KOPT-K1 (cell line): ENCODE measurements around the gene SUPT16H.

ENCODE experiments used
- H3K27ac ChIP-seq: fragments of 200-600 bp; sonication (generic); 2 replicates; pipeline ENCODE4 v1.5.1; 2016; ENCODE audit warnings: antibody characterized with exemption, mild to moderate bottlenecking, low read depth, low read length; ENCODE audit not compliant: poor library complexity, severe bottlenecking
- H3K36me3 ChIP-seq: fragments of 200-600 bp; sonication (generic); 2 replicates; pipeline ENCODE4 v1.5.1; 2017; ENCODE audit warnings: antibody characterized with exemption, mild to moderate bottlenecking, low read length, moderate library complexity; ENCODE audit not compliant: insufficient read depth
- H3K9me3 ChIP-seq: fragments of 200-600 bp; sonication (generic); 2 replicates; pipeline ENCODE4 v1.5.1; 2017; ENCODE audit warnings: antibody characterized with exemption, low read length, mild to moderate bottlenecking; ENCODE audit not compliant: insufficient read depth, poor library complexity, severe bottlenecking

SUPT16H gene

DNA sequence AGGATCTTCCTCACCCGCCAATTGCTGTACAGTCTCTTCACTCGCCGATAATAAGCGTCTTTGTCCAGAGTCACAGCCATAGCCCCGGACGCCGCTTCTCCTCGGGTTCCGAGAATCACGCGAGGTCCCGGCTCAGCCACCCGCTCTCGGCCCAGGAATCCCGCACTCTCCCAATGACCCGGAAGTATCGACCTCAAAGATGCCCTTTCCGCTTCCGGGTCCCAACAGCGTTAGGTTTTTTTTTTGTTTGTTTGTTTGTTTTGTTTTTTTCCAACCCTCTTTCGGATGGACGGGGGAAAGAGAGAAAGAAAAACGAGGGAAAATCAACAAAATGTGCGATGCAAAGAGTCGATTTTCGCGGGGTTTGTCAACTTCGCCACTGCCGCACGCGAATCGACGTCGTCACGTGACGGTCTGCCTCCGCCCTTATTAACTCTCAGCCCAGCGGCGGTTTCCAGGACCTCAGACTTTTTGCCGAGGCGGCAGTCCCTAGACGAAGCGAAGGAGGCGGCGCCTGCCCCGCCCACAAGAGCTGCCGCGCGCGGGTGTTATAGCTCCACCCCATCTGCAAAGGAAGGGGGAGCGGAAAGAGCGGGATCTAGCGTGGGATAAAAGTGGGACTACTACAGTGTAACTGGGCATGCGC is at the start of gene SUPT16H:
TSS of gene SUPT16H (minus strand) at position 172 of the 646 bp plus-strand sequence. CDS start at position 80, 92 bp downstream.
- peak within 1 kb of the TSS; percentile 95 for H3K27ac ChIP-seq
- H3K36me3 ChIP-seq, result peaks cover 73% of the 10 kb centered on the region
- H3K9me3 ChIP-seq, result no peaks in the 10 kb centered on the region

DNA sequence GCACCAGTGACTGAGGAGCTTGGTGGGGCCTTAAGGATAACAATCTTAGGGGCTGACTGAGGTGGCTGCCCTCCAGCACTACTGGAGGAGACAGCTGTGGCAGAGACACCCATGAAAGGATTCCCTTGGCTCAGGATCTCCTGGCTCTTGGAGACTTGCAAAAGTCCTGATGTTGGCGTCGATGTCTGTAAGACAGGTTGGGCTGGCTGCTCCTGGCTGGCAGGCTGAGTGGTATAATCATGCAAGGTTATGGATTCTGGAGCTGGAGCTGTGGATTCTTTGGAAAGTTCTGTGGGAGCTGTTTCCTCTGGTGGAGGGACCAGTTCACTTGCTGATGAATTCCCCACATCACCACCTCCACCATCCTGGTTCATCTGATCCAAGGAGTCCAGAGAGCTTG is 47.3 kb upstream of the SUPT16H start:
- Histone ChIP-seq H3K36me3 (peaks cover 73% of the 10 kb centered on the region), H3K9me3 (no peaks in the 10 kb centered on the region), H3K27ac (no peak overlapping the region)

DNA sequence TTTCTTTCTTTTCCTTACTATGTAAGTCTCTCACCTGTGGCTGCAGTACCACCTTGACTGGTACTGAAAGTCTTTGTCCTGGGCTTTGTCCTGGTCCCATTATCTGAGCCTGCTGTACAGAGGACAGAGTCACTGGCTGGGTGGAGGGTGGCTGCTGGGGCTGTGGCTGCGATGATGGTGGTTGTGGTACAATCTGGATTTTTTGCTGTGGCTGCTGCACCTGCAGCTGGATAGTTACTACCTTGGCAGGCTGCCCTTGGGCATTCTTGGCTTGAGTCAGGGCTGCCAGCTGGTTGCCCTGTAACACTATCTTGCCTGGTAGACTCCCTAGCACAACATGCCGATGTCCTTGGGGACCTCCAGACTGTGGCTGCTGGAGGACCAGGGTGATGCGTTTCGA is 45.1 kb upstream of the SUPT16H start:
- no peaks in the 10 kb centered on the region for H3K9me3 ChIP-seq
- H3K36me3 ChIP-seq, result peaks cover 89% of the 10 kb centered on the region
- H3K27ac ChIP-seq, result no peak overlapping the region

DNA sequence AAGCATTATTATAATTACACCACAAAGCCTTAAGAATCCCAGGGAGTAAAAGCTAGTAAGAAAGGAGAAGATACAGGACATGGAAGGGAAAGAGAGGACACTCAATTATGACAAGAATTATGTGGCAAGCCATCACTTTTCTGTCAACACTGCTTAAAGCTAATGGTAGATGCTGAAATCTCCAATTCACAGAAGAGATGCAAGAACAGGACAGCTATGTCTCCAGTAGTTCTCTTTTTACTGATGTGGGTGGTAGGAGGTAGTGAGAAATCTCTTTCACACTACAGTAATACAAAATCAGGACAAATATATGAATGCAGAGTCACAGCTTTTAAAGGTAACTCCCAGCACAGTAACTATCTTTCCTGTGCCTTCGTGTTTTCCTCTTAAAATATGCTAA is 42.9 kb upstream of the SUPT16H start:
- Histone ChIP-seq H3K9me3 (no peaks in the 10 kb centered on the region), H3K27ac (no peak overlapping the region), H3K36me3 (peaks cover 100% of the 10 kb centered on the region)

DNA sequence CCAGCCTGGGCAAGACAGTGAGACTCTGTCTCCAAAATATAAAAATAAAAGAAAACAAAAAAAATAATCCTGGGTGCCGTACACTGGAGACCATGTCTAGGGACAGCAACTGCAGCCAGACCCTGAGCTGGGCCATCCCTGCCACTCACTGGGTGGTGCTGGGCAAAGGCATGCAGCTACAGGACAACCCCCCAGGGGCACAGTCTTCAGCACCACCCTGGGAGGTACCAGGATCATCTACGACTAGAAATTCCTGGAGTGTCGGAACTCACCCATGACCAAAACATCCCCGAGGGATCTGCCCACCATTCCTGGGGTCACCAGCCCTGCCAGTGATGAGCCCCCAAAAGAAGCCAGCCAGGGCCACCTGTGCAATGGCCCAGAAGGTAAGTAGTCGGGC is 35.7 kb upstream of the SUPT16H start:
- no peak overlapping the region for H3K27ac ChIP-seq
- H3K36me3 ChIP-seq, result peaks cover 96% of the 10 kb centered on the region
- no peaks in the 10 kb centered on the region for H3K9me3 ChIP-seq

DNA sequence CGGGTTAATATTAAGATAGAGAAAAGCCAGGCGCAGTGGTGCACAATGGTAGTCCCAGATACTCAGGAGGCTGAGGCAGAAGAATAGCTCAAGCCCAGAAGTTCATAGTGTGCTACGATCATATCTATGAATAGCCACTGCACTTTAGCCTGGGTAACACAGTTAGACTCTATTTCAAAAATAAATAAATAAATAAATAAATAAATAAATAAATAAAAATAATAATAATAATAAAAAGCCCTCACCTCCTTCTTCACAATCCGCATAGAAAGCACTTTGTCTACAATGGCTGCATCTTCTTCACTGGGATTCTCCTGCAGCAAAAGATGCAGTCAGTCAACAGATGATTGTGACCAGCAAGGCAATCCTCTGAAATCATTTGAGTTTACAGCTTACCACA is 31.5 kb upstream of the SUPT16H start:
- Histone ChIP-seq H3K9me3 (no peaks in the 10 kb centered on the region), H3K36me3 (peaks cover 96% of the 10 kb centered on the region), H3K27ac (no peak overlapping the region)

DNA sequence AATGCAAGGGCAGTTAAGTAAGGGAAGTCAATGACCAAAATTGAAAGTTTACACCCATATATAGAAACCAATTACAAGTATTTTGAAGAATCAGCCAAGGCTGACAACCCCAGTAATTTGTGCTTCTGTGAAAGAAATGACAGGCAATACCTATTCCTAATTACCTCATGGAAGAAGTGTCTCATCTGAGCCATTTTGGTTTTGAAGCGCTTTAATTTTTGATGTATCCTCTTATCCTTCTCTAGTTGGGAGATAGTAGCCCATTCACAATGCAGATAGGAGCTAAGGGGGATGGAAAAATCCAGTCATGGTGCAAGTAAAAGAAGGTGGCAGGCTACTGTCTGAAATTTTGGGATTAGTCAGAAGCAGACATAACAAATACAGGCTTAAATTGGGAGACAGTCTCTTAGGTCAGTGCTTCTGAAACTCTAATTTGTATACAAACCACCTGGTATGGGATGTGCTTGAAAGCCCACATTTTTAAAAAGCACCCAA is 30.4 kb upstream of the SUPT16H start:
- Histone ChIP-seq H3K9me3 (no peaks in the 10 kb centered on the region), H3K36me3 (peaks cover 96% of the 10 kb centered on the region), H3K27ac (no peak overlapping the region)

DNA sequence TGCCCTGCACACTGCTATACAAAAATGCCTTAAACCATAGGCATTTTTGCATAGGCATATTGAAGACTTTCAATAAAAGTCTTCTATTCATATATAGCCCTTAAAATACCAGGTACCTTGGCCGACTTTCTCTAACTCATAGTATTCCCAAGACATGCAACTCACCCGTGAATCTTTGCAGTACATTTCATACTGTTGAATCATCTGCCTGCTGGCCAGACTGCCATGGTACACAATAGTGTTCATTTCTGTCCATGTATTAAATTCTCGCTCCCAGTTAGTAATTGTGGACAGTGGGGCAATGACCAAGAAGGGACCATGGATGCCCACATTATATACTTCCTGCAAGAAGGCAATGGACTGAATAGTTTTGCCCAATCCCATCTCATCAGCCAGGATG is 24.3 kb upstream of the SUPT16H start:
- Histone ChIP-seq H3K27ac (no peak overlapping the region), H3K36me3 (peaks cover 100% of the 10 kb centered on the region), H3K9me3 (no peaks in the 10 kb centered on the region)

DNA sequence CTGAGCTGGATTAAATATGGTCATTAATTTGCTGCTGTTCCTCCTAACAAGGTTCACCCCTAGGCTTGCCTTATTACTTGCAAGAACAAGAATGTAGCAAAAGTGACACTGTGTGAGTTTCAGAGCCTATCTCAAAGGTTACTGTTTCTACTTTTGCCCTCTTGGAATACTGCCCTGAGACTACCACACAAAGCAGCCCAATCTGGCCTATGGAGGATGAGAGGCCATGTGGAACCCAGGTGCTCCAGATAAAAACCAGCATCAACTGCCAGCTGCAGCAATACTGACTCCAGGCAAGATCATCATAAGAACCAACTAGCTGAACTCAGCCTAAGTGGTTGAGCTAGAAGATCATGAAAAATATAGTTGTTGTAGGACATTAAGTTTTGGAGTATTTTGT is 22.4 kb upstream of the SUPT16H start:
- Histone ChIP-seq H3K27ac (no peak overlapping the region), H3K9me3 (no peaks in the 10 kb centered on the region), H3K36me3 (peaks cover 100% of the 10 kb centered on the region)

DNA sequence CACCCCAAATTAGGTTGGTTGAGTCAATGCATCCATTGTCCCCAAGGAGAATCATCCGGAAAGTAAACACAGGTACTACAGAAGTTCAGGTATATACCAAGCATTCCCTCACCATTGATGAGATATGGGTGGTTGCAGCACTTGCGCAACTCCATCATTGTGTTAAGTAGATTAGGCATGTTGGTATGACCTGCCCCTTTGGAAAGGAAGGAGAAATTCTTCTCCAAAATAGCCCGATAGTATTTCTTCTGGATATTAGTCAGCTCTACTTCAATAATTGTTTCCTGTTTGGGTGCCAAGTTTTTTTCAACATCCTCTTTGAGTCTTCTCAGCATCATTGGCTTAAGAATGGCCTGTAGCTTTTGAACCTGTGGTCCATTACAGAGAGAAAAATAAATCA is 21.3 kb upstream of the SUPT16H start:
- peaks cover 100% of the 10 kb centered on the region for H3K36me3 ChIP-seq

DNA sequence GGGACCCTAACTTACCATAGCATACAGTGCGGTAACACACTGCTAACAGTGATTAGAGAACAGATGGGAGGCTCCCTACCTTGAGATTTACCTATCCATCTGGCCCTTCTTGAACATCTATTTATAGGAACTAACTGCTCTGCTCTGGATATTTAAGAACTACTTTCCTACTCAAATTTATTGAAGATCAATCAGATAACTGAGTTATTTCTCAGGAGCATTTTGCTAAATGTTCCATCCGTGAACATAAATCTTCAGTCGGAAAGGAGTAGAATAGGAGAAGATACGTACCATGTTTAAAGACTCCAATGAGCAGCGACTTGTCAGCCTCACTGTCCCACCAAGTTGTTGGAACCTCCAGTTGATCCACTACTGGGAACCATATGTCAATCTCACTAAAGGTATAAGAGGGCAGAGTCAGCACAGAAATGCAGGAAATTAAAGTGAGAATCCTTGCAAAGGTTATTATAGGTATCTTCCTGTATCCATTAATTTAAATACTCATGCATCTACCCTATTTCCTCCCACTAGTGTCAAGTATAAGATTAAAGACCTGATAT is 15.6 kb upstream of the SUPT16H start:
- Histone ChIP-seq H3K27ac (no peak overlapping the region), H3K9me3 (no peaks in the 10 kb centered on the region)

More for the DNA sequence above, 21.3 kb upstream of the SUPT16H start:
- Histone ChIP-seq H3K9me3 (no peaks in the 10 kb centered on the region), H3K27ac (no peak overlapping the region)

DNA sequence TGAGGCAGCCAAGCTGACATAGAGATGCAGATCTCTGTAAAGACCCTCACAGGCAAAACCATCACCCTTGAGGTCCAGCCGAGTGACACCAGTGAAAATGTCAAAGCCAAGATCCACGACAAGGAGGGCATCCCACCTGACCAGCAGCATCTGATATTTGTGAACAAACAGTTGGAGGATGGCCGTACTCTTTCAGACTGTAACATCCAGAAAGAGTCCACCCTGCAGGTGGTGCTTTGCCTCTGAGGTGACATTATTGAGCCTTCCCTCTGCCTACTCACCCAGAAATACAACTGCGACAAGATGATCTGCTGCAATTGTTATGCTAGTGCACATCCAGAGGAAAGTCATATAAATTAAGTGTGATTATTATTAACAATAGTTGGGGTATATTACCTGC is 15.1 kb upstream of the SUPT16H start:
- H3K27ac ChIP-seq, result no peak overlapping the region
- H3K36me3 ChIP-seq, result peaks cover 100% of the 10 kb centered on the region

More for the DNA sequence above, 15.6 kb upstream of the SUPT16H start:
- H3K36me3 ChIP-seq, result peaks cover 100% of the 10 kb centered on the region

DNA sequence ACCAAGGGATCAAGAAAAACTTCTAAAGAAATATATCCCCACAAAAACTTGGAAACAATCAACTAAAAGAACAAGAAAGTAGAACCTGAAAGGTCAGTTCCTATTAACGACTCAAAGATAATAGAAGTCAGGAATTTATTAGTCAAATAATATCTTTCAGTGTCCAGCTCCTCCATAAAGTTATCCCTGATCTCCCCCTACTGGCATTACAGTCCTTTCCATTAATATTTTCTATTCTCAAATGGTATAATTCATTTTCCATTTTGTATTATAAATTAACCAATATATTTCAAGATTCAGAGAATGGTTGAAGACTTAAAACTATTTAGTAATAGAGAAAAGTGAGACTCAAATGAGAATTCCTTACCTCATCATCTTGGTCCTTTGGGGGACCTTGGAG is 11.6 kb upstream of the SUPT16H start:
- Histone ChIP-seq H3K36me3 (peaks cover 100% of the 10 kb centered on the region), H3K27ac (no peak overlapping the region)

More for the DNA sequence above, 15.1 kb upstream of the SUPT16H start:
- H3K9me3 ChIP-seq, result no peaks in the 10 kb centered on the region

DNA sequence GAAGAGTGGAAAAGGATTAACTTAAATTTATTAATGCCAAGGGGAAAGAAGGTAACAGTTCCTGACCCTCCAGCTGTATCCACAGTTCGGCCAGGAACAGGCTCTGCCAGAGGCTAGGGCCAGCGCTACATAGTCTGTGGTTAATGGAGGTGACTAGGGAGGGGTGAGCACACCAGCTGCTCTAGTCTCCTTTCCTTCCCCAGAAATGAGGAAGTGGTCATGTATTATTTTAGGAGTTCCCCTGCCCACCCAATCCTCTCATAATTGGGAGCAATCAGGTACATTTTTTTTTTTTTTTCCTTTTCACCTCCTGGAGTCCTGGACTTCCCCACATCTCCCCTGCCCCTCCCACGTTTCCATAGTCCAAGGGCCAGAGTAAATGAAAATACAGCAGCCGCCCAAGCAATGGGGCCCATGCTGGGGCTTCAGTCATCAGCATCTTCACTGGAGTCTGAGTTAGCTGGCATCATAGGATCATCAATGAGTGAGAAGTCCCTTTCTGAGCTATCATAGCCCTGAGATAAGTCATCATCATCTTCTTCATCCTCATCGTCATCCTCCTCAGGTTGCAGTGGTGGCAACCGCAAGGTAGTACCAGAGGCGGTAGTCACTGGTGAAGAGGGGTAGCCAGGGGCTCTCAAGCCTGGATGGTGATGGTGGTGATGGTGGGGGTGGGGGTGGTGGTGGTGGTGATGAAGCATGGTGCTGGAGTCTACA is 1.5 kb upstream of the SUPT16H start:
- no peaks in the 10 kb centered on the region for H3K9me3 ChIP-seq
- H3K27ac ChIP-seq, result peak overlapping the region; percentile 95
- H3K36me3 ChIP-seq, result peaks cover 74% of the 10 kb centered on the region

More for the DNA sequence above, 11.6 kb upstream of the SUPT16H start:
- H3K9me3 ChIP-seq, result no peaks in the 10 kb centered on the region

DNA sequence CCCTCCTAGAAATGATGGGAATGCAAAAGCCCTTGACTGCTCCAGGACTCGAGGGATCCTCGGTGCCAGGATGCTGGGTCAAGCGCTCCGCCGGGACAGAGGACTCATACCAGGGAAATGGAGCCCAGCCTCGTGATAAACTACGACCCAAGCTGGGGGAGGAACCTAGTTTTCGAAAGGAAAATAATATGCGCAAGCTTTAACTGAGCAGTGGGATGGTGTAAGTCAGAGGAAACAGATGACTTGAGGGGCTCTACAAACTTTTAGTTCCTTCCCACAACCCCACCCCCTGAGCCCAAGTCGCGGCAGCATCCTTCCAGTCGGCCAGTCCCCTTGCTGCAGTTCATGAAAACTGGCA is 654 bp upstream of the SUPT16H start:
- Histone ChIP-seq H3K9me3 (no peaks in the 10 kb centered on the region), H3K36me3 (peaks cover 73% of the 10 kb centered on the region), H3K27ac (peak overlapping the region; percentile 95)
